ENCODE data around the gene RNPEP.
"Not testable (repeated sequence)": the region's sequence is repeated elsewhere in the genome, so short reads cannot be mapped to it uniquely, and the experiment has no call there.

RNPEP gene

GRCh38 chr1:202045705-202046104 is 63.3 kb downstream of the RNPEP start:
- H3K4me3 ChIP-seq (ENCODE audit: low read depth, low read length) = no peak overlapping the region
- no peaks in the 10 kb centered on the region for H3K36me3 ChIP-seq (ENCODE audit: control insufficient read depth, insufficient read depth, low read length)
- no peak overlapping the region for H3K27ac ChIP-seq (ENCODE audit: low read depth, low read length)
- no peaks in the 10 kb centered on the region for H3K9me3 ChIP-seq (ENCODE audit: control insufficient read depth, insufficient read depth, low read length)
- no peaks in the 10 kb centered on the region for H3K4me1 ChIP-seq (ENCODE audit: control insufficient read depth, insufficient read depth, low read length)
- H3K27me3 ChIP-seq (ENCODE audit: control insufficient read depth, insufficient read depth, low read length) = no peaks in the 10 kb centered on the region
- H3K9ac ChIP-seq (ENCODE audit: low read depth, low read length) = no peak overlapping the region

- Histone ChIP-seq H3K27ac (ENCODE audit: low read depth, low read length) (no peak overlapping the region), H3K27me3 (ENCODE audit: control insufficient read depth, insufficient read depth, low read length) (no peaks in the 10 kb centered on the region), H3K4me3 (ENCODE audit: low read depth, low read length) (no peak overlapping the region), H3K9me3 (ENCODE audit: control insufficient read depth, insufficient read depth, low read length) (no peaks in the 10 kb centered on the region), H3K9ac (ENCODE audit: low read depth, low read length) (no peak overlapping the region), H3K4me1 (ENCODE audit: control insufficient read depth, insufficient read depth, low read length) (no peaks in the 10 kb centered on the region), H3K36me3 (ENCODE audit: control insufficient read depth, insufficient read depth, low read length) (no peaks in the 10 kb centered on the region)
Measured at GRCh38 chr1:202046227-202046626, 63.8 kb downstream of the RNPEP start.

DNA sequence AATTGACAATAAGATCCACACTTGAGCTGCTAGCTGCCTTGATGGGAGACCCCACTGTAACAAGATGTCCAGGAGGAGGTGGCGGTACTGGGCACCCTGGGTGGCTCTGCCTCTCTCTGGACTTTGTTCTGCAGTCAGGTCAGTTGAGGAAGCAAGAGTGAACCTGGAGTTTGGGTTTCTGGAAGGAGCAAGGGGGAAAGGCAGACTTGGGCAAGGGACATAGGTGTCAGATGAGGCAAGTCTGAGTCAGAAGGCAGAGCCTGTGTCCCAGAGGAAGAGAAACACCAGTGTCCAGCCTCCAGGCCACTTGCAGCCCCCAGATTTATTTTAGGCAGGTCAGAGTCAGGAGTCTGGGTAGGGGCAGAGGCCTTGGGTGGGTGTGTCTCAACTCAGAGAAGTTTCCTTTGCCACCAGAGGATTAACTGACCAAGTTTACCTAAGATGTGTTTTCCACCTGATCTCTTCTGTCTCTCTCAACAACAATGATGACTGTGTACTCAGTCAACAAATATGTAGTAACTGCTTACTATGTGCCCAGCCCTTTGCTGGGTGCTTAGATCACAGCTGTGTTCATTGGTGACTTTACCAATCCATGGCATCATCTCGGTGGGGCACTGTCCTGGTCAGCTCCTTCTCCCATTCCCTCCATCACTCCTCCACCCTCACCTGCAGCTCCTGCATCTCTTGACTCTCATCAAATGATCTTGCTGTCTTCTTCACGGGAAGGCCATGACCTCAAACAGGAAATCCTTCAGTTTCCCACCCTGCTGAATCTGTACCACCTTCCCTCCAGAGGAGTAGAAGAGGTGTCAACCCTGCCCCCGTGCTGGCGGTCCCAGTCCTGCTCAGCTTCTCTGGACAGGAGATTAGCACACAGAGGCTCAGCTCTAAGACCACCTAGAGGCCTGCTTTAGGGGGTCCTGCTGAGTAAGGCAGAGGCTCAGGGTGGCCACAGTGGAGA is 64.6 kb downstream of the RNPEP start:
- no peak overlapping the region for H3K4me3 ChIP-seq (ENCODE audit: low read depth, low read length)
- no peaks in the 10 kb centered on the region for H3K4me1 ChIP-seq (ENCODE audit: control insufficient read depth, insufficient read depth, low read length)
- no peaks in the 10 kb centered on the region for H3K27me3 ChIP-seq (ENCODE audit: control insufficient read depth, insufficient read depth, low read length)
- no peaks in the 10 kb centered on the region for H3K9me3 ChIP-seq (ENCODE audit: control insufficient read depth, insufficient read depth, low read length)
- no peak overlapping the region for H3K9ac ChIP-seq (ENCODE audit: low read depth, low read length)
- no peaks in the 10 kb centered on the region for H3K36me3 ChIP-seq (ENCODE audit: control insufficient read depth, insufficient read depth, low read length)
- H3K27ac ChIP-seq (ENCODE audit: low read depth, low read length) = no peak overlapping the region

DNA sequence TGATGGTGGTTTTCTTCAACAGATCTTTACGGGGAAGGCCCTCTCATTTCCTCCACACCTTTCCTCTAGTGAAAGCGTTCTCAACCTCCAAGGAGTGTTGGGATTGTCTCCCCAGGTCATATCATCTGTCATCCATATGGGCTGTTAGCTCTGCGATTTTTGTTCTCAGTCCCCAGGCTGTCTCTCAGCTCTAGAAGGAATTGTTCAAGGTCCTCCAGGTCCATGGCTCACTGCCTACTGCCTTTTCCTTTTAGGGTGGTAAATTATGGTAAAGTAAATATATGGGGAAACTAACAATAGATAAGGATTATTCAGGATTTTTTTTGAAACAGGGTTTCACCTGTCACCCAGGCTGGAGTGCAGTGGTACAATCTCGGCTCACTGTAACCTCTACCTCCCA is 65.5 kb downstream of the RNPEP start:
- Histone ChIP-seq H3K27ac (ENCODE audit: low read depth, low read length) (no peak overlapping the region), H3K4me1 (ENCODE audit: control insufficient read depth, insufficient read depth, low read length) (no peaks in the 10 kb centered on the region), H3K36me3 (ENCODE audit: control insufficient read depth, insufficient read depth, low read length) (no peaks in the 10 kb centered on the region), H3K4me3 (ENCODE audit: low read depth, low read length) (no peak overlapping the region), H3K9ac (ENCODE audit: low read depth, low read length) (no peak overlapping the region), H3K9me3 (ENCODE audit: control insufficient read depth, insufficient read depth, low read length) (no peaks in the 10 kb centered on the region), H3K27me3 (ENCODE audit: control insufficient read depth, insufficient read depth, low read length) (no peaks in the 10 kb centered on the region)

- H3K9me3 ChIP-seq (ENCODE audit: control insufficient read depth, insufficient read depth, low read length) = no peaks in the 10 kb centered on the region
- no peak overlapping the region for H3K27ac ChIP-seq (ENCODE audit: low read depth, low read length)
- no peaks in the 10 kb centered on the region for H3K36me3 ChIP-seq (ENCODE audit: control insufficient read depth, insufficient read depth, low read length)
- no peaks in the 10 kb centered on the region for H3K4me1 ChIP-seq (ENCODE audit: control insufficient read depth, insufficient read depth, low read length)
- no peaks in the 10 kb centered on the region for H3K27me3 ChIP-seq (ENCODE audit: control insufficient read depth, insufficient read depth, low read length)
- no peak overlapping the region for H3K9ac ChIP-seq (ENCODE audit: low read depth, low read length)
- H3K4me3 ChIP-seq (ENCODE audit: low read depth, low read length) = no peak overlapping the region
Measured at GRCh38 chr1:202049129-202049528, 66.7 kb downstream of the RNPEP start.

- no peaks in the 10 kb centered on the region for H3K9me3 ChIP-seq (ENCODE audit: control insufficient read depth, insufficient read depth, low read length)
Measured at GRCh38 chr1:202054094-202054493, 71.6 kb downstream of the RNPEP start.

GRCh38 chr1:202054673-202055072 is 72.2 kb downstream of the RNPEP start:
- not testable (repeated sequence) for H3K9ac ChIP-seq (ENCODE audit: low read depth, low read length); H3K36me3 ChIP-seq (ENCODE audit: control insufficient read depth, insufficient read depth, low read length); H3K27ac ChIP-seq (ENCODE audit: low read depth, low read length); H3K27me3 ChIP-seq (ENCODE audit: control insufficient read depth, insufficient read depth, low read length); H3K9me3 ChIP-seq (ENCODE audit: control insufficient read depth, insufficient read depth, low read length); H3K4me3 ChIP-seq (ENCODE audit: low read depth, low read length); H3K4me1 ChIP-seq (ENCODE audit: control insufficient read depth, insufficient read depth, low read length)

More at GRCh38 chr1:202054094-202054493, 71.6 kb downstream of the RNPEP start:
- Histone ChIP-seq H3K36me3 (ENCODE audit: control insufficient read depth, insufficient read depth, low read length) (no peaks in the 10 kb centered on the region), H3K4me1 (ENCODE audit: control insufficient read depth, insufficient read depth, low read length) (no peaks in the 10 kb centered on the region), H3K4me3 (ENCODE audit: low read depth, low read length) (no peak overlapping the region), H3K27ac (ENCODE audit: low read depth, low read length) (no peak overlapping the region), H3K9ac (ENCODE audit: low read depth, low read length) (no peak overlapping the region), H3K27me3 (ENCODE audit: control insufficient read depth, insufficient read depth, low read length) (no peaks in the 10 kb centered on the region)
